OCI-LY1 (cell line): ENCODE measurements around the gene PNCK.

Experiments
- CTCF ChIP-seq: fragments of 200-600 bp; sonication (generic), shearing (Covaris generic); IDR thresholded peaks from 2 replicates; pipeline ENCODE4 v1.5.1; 2017; ENCODE audit warnings: mild to moderate bottlenecking, antibody characterized with exemption, low read length, moderate library complexity, mixed read lengths
- EZH2 ChIP-seq: fragments of 200-600 bp; sonication (generic), shearing (Covaris generic); IDR thresholded peaks from 2 replicates; pipeline ENCODE4 v1.8.0; 2017; ENCODE audit warnings: borderline replicate concordance, mixed run types, mild to moderate bottlenecking, antibody characterized with exemption, low read length, moderate library complexity, mixed read lengths

- no peak for TF ChIP-seq CTCF
- TF ChIP-seq EZH2, result no peak
Observed at GRCh38 chrX:153649915-153650782, 23.5 kb downstream of the PNCK start.
